Measurements from ENCODE around the gene KDM7A. TPM values are rescaled to one million over a fixed set of nuclear protein-coding genes. Genes with fewer than 3 reads are reported as not detected.

KDM7A gene
- total RNA-seq, 6 donors from 2014 or later = 12.9 to 41.8 (median 18.2) TPM

- Histone ChIP-seq H3K27me3 (no peaks in the 10 kb centered on the region), H3K4me3 (no peak overlapping the region), H3K9me3 (no peaks in the 10 kb centered on the region), H3K36me3 (no peaks in the 10 kb centered on the region), H3K27ac (no peak overlapping the region), H3K4me1 (peaks cover 12 to 20% (median 16%) of the 10 kb centered on the region in 4 donors)
- ATAC-seq (ENCODE audit: low FRiP score in 2 of 2) (no peak), DNase-seq (no peak)
- WGBS, 2 donors = 81 to 94% methylated on average over 5 of the region's 5 CpGs
- TF ChIP-seq POLR2A (IDR thresholded peaks at IDR 0.05) (no peak), EP300 (IDR thresholded peaks at IDR 0.05) (no peak), CTCF (IDR thresholded peaks at IDR 0.05) (no peak), POLR2AphosphoS5 (IDR thresholded peaks at IDR 0.05) (no peak)
Measured at GRCh38 chr7:140179339-140179738, 2.6 kb upstream of the KDM7A start.

GRCh38 chr7:140176122-140176701 lies 571 bp downstream of the KDM7A start:
- TF ChIP-seq POLR2AphosphoS5 (IDR thresholded peaks at IDR 0.05) = no peak
- no peak for ATAC-seq (ENCODE audit: low FRiP score in 2 of 2)
- H3K4me1 ChIP-seq = peaks cover 12 to 33% (median 20%) of the 10 kb centered on the region in 4 donors

GRCh38 chr7:140175221-140176121 lies 1.3 kb downstream of the KDM7A start:
- H3K4me1 ChIP-seq = peaks cover 12 to 39% (median 25%) of the 10 kb centered on the region in 4 donors
- H3K27me3 ChIP-seq = no peaks in the 10 kb centered on the region
- DNase-seq (peak; percentile 95 to 97), ATAC-seq (ENCODE audit: low FRiP score in 2 of 2) (peak; percentile 86 to 95)
- peak in 3 of 4 donors; percentile 97 to 99 (median 97) for TF ChIP-seq POLR2A (IDR thresholded peaks at IDR 0.05)
- TF ChIP-seq EP300 (IDR thresholded peaks at IDR 0.05) = peak in 1 of 4 donors; percentile 16
- peak; percentile 66 to 87 (median 81) for TF ChIP-seq CTCF (IDR thresholded peaks at IDR 0.05)
- peak; percentile 69 to 95 for TF ChIP-seq POLR2AphosphoS5 (IDR thresholded peaks at IDR 0.05)
- H3K36me3 ChIP-seq = no peaks in the 10 kb centered on the region
- peak overlapping the region; percentile 98 to 99 (median 98) for H3K27ac ChIP-seq
- H3K4me3 ChIP-seq = peak overlapping the region; percentile 69 to 87 (median 76)
- no peaks in the 10 kb centered on the region for H3K9me3 ChIP-seq
- 0% methylated on average over 27 to 56 of the region's 72 CpGs for WGBS, 2 donors

More at GRCh38 chr7:140176122-140176701, 571 bp downstream of the KDM7A start:
- Histone ChIP-seq H3K36me3 (no peaks in the 10 kb centered on the region), H3K4me3 (peak overlapping the region; percentile 69 to 87 (median 76)), H3K9me3 (no peaks in the 10 kb centered on the region), H3K27ac (peak overlapping the region; percentile 98 to 99 (median 98)), H3K27me3 (no peaks in the 10 kb centered on the region)
- WGBS, 2 donors = 0% methylated on average over 7 to 15 of the region's 95 CpGs
- no peak for DNase-seq

GRCh38 chr7:140174217-140174616 lies 2.6 kb downstream of the KDM7A start:
- WGBS, 2 donors = 59 to 76% methylated on average over 2 of the region's 2 CpGs
- H3K9me3 ChIP-seq = no peaks in the 10 kb centered on the region
- ATAC-seq (ENCODE audit: low FRiP score in 2 of 2) = no peak

More at GRCh38 chr7:140174217-140174616, 2.6 kb downstream of the KDM7A start:
- Histone ChIP-seq H3K4me3 (peak overlapping the region in 2 of 4 donors; percentile 69 to 87), H3K27ac (peak overlapping the region in 3 of 4 donors; percentile 98 to 99 (median 99)), H3K36me3 (no peaks in the 10 kb centered on the region), H3K4me1 (peaks cover 12 to 44% (median 29%) of the 10 kb centered on the region in 4 donors), H3K27me3 (no peaks in the 10 kb centered on the region)
- TF ChIP-seq EP300 (IDR thresholded peaks at IDR 0.05) = peak in 1 of 4 donors; percentile 54
- TF ChIP-seq POLR2A (IDR thresholded peaks at IDR 0.05) = no peak
- TF ChIP-seq CTCF (IDR thresholded peaks at IDR 0.05) = no peak
- no peak for DNase-seq

All from upper lobe of left lung (tissue), 6 donors.